ENCODE results near the gene NFASC.

Gene NFASC

GRCh38 chr1:204930155-204930523, 59.5 kb downstream of the NFASC start:
- no peak for DNase-seq

GRCh38 chr1:204931313-204931712, 60.7 kb downstream of the NFASC start:
- no peak for DNase-seq

DNA sequence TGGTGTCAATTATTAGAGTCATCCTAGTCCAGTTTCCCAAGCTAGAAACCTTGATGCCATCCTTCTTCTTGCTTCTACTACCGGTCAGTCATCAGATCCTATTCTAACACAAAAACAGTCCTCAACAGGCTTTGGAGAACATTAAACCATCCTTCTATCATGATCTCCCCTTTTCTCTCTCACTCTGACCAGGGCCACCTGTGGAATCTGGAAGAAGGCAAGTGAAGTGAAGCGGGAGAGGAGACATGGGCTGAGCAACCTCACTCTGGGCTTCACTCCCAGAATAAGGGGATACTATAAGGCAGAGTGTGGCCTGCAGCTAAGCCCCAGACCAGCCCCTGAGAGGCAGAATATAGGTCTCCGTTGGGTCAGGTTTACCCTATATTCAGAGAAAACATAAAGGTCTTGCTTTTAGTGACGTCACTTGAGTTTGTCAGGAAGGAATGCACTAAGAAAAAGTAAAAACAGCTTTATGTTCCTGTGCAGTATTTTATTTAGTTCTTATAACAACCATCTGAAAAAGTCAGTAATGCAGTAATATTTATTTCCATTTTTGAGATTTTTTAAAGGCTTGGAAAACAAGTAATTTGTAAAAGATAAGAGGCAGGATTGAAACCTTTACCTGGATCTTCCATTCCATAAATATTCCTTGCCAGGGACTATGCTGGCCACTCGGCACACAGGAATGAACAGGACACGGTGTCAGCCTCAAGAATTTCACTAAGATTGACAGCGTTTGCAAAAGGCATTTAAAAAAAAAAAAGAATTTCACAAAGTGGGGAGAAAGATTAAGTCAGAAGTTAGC, 61.3 kb downstream of the NFASC start:
- no peak for DNase-seq

DNA sequence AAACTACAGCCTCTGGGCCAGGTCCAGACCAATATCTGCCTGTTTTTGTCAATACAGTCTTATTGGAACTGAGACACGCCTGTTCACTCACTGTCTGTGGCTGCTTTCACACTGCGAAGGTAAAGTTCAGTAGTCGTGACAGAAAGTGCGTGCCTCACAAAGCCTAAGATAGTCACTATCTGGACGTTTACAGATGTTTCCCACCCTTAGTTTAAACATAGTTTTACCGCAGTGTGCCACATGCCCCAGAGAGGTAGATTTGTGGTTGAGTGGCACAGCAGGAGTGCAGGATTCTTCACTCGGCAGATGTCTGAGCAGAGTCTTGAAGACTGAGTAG, 61.9 kb downstream of the NFASC start:
- no peak for DNase-seq

GRCh38 chr1:204935155-204935554, 64.5 kb downstream of the NFASC start:
- DNase-seq: no peak

DNA sequence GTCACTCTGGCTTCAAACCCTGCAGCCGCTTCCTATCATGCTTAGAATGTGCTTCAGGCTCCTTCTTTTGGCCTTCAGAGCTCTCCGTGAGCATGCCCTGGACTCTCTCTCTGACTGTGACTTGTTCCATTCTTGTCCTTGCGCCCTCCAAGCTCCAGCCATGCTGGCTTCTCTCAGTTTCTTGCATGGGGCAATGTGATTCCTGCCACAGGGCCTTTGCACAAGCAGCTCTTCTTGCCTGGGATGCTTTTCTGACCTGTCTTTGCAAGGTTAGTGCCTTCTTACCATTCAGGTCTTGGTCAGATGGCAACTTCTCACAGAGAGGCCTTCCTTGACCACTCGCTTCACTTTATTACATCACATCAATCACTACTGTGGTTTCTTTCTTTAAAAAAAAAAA, 66.1 kb downstream of the NFASC start:
- no peak for DNase-seq

- DNase-seq: no peak
Measured at GRCh38 chr1:204937901-204938300, 67.2 kb downstream of the NFASC start.

DNA sequence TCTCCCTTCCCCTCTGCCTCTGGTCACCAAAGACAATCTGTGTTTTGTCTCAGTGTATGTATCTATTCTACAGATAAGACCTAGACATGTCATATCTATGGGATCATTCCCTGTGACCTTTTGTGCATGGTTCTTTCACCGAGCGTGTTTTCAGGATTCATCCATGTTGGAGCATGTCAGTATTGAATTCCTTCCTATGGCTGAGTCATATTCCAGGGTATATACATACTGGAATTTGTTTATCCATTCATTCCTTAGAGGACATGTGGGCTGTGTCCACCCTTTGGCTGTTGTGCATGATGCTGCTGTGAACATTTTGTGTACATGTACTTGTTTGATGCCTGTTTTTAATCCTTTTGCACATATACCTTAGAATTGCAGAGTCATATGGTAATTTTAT, 69.9 kb downstream of the NFASC start:
- no peak for DNase-seq

- peak; percentile 66 for DNase-seq
Measured at GRCh38 chr1:204941421-204942338, 71.0 kb downstream of the NFASC start.

- no peak for DNase-seq
Measured at GRCh38 chr1:204943495-204943894, 72.8 kb downstream of the NFASC start.

DNA sequence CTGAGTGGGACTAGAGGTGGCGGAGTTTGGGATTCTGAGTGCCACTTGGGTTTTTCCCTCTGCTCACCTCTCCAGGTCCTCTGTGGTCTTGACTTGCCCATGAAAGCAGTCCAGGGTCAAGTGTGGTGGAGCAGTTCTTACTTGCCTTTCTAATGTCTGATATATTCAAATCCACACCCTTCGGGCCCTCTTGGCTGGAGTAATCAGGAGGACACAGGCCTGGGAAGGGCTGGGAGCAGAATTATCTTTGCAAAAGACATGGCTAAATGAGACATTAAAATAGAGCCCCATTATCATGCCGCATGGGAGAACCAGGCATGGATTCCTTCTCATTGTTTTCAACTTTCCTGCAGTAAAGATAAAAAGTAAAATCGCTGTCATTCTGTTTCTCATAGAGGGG, 74.0 kb downstream of the NFASC start:
- no peak for DNase-seq

- DNase-seq: no peak
Measured at GRCh38 chr1:204945565-204945977, 74.9 kb downstream of the NFASC start.

DNA sequence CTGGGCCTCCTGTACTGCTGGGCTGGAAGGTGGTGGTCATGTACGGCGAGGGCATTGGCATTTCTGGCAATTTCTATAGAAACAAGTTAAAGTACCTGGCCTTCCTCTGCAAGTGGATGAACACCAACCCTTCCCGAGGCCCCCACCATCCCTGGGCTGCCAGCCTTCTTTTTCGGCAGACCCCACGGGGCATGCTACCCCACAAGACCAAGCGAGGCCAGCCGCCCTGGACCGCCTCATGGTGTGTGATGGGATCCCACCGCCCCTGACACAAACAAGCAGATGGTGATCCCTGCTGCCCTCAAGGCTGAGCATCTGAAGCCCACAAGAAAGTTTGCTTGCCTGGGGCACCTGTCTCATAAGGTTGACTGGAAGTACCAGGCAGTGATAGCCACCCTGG, 76.0 kb downstream of the NFASC start:
- DNase-seq: no peak

DNA sequence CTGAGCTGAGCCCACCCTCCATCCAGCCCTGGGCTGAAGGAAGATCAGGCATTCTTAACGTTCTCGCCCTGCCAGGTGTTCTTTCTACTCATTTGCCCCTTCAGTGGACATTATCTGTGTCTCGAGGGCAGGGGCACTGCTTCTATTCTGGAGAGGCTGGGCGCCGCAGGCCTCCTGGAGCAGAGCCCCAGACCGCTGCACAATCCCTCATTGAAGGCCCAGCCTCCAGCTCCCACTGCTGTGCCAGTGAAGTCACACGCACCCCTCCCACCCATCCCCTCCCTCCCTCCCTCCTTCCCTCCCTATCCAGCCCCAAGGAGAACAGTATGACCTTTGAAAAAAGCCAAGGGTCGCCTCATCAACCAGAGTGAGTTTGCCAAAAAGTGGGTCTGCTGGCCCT, 76.7 kb downstream of the NFASC start:
- DNase-seq: no peak

DNA sequence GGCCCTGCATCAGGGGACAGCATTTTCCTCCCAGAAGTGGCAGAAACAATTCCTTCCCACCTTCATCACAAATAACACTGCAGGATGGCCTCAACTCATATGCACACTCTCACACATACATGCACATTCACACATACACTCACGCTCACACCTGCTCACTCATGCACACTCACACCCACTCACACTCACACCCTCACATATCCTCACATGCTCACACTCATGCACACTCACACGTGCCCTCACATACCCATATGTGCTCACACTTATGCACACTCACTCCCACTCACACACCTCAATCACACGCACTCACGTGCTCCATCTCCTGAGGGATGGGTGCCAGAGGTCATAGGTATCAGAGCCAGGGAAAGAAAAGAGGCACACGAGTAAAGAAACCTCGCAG, 77.1 kb downstream of the NFASC start:
- no peak for DNase-seq

- no peak for DNase-seq
Measured at GRCh38 chr1:204950353-204951001, 79.8 kb downstream of the NFASC start.

GRCh38 chr1:204958317-204959307, 88.0 kb downstream of the NFASC start:
- DNase-seq: no peak

GRCh38 chr1:204959374-204959773, 88.7 kb downstream of the NFASC start:
- no peak for DNase-seq

DNA sequence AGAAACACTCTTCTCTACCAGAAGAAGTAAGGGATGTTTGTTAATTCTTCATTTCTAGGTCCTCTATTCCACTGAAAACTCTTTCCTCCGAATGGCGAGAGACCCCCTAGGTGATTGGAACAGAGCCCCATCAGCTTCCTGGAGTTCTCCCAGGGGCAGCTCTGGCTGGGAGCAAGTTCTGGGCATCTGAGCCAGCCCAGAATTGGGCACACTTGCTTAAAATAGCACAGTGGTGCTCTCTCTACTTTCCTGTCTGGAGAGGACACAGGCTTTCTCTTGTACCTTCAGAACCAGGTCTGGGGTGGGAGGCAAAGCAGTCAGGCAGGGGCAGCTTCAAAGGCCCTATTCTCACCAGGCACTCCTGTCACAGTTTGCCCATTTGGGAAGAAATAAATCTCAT, 89.2 kb downstream of the NFASC start:
- DNase-seq: no peak

DNA sequence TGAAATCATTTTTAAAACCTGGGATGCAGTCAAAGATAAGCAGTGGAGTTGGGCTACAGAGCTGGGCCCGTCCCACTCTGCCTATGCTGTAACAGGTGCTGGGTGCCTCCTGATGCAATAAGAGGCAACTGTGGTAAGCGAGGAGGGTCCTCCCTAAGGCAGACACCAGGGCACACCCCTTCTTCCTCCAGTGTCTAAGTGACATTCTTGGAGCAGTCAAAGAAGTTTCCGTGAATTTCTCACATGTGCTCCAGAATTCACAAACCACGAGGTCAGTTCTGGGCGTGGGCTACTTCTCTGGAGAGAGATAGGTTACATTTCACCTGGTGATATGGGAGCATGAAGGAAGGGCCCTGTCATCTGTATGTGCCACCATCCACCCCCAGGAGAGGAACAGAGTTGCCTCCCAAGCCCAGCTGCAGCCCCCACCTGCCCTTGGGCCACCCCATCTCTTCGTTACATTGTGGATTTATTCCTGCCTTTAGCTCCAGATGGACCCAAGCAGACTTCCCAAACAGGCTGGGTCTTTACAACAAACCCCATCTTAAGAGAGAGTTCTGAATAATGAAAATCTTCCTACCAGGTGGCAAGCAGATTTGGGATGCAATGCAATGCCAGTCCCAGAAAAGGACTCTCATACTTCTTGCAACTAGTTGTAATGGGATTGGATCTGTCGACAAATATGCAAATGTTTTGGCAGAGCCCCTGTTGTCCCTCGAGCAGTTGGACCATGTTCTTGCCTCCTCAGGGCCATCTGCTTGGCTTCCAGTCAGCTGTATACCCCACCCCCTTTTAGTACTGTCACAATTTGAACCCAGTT, 89.9 kb downstream of the NFASC start:
- no peak for DNase-seq

DNA sequence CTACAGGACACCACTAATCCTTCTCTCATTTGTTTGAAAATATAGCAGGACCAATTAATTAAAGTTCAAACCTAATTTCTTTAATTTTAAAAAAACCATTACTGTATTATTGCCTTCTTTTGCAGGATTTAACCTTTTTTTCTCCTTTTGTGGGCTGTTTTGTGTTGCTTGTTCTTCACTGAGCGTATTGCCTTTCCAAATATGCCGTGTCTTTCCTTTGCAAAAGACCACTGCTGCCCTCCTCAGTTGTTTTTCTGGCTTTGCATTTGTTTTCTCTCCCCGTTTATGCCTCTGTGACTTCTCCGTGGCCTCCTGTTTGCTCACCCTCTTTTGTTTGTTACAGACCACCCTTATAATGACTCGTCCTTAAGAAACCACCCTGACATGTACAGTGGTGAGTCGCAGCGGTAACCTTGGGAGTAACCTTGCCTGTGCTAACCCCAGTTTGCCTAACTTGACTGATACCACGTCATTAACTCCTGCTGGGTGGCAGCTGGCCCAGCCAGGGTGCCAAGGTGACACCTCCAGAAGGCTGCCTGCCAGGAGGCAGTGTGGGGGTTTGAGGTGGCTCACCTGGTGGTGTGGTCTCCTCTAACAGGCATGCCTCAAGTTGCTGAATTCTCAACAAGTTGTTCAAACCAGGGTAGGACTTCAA, 91.2 kb downstream of the NFASC start:
- no peak for DNase-seq
